ENCODE data around the gene RAMP1.
A peak's percentile ranks its signal among the peaks of the same experiment; 100 is the strongest.

Gene RAMP1

DNA sequence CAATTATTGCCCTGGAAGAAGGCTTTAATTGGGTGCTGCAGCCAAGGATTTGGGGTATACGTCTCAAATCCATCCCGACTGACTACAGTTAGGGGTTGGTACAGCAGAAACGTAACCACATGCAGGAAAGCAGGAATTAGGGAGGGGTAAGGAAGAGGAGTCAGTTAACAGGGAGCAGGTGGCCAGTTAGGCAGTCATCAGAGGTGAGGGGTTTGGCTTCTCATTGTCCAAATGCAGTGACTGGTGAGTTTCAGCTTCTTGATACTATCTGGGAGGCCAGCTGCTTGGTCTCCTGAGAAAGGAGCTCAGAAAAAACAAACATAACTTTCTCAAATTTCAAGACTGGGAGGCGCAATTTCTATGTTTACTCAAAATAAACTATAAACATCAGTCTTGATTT is 68.6 kb downstream of the RAMP1 start:
- DNase-seq (ENCODE audit: low read depth): no peak
- no peak overlapping the region for H3K4me3 ChIP-seq (ENCODE audit: low read length)
- TF ChIP-seq, protein P1, sequence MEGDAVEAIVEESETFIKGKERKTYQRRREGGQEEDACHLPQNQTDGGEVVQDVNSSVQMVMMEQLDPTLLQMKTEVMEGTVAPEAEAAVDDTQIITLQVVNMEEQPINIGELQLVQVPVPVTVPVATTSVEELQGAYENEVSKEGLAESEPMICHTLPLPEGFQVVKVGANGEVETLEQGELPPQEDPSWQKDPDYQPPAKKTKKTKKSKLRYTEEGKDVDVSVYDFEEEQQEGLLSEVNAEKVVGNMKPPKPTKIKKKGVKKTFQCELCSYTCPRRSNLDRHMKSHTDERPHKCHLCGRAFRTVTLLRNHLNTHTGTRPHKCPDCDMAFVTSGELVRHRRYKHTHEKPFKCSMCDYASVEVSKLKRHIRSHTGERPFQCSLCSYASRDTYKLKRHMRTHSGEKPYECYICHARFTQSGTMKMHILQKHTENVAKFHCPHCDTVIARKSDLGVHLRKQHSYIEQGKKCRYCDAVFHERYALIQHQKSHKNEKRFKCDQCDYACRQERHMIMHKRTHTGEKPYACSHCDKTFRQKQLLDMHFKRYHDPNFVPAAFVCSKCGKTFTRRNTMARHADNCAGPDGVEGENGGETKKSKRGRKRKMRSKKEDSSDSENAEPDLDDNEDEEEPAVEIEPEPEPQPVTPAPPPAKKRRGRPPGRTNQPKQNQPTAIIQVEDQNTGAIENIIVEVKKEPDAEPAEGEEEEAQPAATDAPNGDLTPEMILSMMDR (IDR thresholded peaks at IDR 0.05; ENCODE audit: insufficient read depth, low read depth, low read length, missing control alignments): no peak

DNA sequence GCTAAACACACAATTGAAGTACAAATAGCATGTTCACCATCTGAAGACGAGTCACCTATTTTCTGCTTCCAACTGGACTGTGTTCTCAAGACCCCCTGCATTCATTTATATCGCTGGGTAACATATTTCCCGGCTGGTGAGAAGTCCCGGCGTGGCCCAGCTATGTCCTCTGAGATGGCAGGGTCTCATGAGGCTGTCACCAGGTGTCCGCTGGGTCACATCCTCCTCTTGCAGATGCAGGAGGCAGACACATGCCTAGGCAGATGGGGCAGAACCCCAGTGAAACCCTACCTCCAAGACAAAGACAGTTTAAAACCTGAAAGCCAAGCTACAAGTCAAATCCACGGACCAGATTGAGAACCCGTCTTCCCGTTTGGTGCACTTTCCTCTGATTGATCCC is 70.6 kb downstream of the RAMP1 start:
- H3K4me3 ChIP-seq (ENCODE audit: low read length): no peak overlapping the region
- TF ChIP-seq, protein P1 (IDR thresholded peaks at IDR 0.05; ENCODE audit: insufficient read depth, low read depth, low read length, missing control alignments): no peak
- DNase-seq (ENCODE audit: low read depth): no peak

DNA sequence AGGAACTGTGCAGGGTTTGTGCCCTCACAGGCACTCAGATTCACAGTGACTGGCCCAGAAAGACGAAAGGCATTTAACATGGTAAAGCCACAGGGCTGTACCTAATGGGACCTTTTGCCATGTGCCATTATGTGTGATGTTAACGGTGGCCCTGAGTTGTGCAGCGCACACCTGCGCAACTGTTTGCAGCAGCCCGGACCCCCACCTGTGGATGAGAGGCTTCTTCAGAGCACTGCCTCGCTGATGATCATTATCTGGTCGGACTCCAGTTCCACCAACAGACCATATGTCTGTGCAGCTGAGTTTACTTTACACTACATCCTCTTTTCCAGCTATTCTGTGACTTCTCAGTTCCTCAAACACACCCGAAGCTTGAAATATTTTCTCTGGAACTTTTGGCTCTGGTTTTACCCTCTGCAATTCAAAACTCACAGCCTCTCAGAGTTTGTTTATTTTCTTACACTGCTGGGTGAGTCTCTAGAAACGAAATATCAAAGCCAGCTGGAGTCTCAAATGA is 71.8 kb downstream of the RAMP1 start:
- DNase-seq (ENCODE audit: low read depth): no peak
- no peak overlapping the region for H3K4me3 ChIP-seq (ENCODE audit: low read length)

DNA sequence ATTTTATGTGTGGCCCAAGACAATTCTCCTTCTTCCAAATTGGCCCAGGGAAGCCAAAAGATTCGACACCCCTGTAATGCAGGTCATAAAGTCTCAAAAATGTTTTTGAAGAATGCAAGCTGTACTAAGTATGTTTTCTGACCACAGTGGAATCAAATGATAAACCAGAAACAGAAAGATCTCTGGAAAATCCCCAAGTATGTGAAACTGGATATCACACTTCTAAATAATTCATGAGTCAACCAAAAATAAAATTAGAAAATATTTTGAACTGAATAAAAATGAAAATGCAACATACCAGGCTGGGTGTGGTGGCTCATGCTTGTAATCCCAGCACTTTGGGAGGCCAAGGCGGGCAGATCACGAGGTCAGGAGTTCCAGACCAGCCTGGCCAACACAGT is 73.3 kb downstream of the RAMP1 start:
- DNase-seq (ENCODE audit: low read depth): no peak
- TF ChIP-seq, protein P1 (IDR thresholded peaks at IDR 0.05; ENCODE audit: insufficient read depth, low read depth, low read length, missing control alignments): no peak
- no peak overlapping the region for H3K4me3 ChIP-seq (ENCODE audit: low read length)

More for the DNA sequence above, 71.8 kb downstream of the RAMP1 start:
- TF ChIP-seq, protein P1 (IDR thresholded peaks at IDR 0.05; ENCODE audit: insufficient read depth, low read depth, low read length, missing control alignments): no peak

DNA sequence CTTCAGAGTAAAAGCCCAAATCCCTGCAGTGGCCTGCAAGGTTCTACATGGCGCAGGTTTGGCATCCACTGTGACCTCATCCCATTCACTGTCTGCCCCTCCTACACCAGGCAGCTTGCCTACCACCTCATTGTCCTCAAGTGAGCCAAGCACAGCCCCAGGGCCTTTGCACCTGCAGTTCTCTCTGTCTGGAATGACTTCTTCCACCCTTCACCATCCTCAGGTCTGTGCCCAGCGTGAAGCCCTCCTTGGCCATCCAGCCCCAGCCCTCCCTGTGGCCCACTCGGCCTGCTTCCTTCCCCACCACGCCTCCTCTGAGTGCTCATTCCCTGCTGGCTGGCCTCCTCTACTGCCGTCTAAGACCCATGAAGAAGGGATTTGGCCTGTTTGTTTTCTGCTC is 74.8 kb downstream of the RAMP1 start:
- no peak for DNase-seq (ENCODE audit: low read depth)
- TF ChIP-seq, protein P1 (IDR thresholded peaks at IDR 0.05; ENCODE audit: insufficient read depth, low read depth, low read length, missing control alignments): no peak
- H3K4me3 ChIP-seq (ENCODE audit: low read length): no peak overlapping the region

DNA sequence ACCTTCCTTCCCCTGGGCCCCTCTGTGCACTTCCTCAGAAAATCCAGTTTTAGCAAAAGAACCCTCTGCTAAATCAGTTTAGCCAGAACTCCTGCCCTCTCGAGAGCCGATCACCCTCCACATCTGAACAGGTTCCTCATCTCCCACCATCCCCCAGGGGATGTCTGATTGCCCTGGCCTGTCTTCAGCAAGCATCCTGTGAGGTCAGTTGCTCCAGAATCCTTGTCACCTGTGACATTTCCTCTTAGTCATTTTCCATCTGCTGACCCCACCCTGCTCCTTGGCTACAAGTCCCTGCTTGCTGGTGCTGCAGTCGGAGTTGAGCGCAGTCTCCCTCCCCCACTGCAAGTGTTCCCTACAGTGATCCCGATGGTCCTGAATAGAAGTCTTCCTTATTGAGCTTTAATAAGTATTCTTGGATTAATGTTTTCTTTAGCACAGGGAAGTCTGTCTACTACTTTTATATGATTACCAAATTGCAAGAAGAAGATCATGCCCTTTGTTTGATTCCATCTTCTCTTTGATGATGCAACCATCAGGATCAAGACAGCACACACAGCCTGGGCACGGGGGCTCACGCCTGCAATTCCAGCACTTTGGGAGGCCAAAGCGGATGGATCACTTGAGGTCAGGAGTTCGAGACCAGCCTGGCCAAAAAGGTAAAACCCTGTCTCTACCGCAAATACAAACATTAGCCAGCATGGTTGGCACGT is 76.5 kb downstream of the RAMP1 start:
- TF ChIP-seq, protein P1 (IDR thresholded peaks at IDR 0.05; ENCODE audit: insufficient read depth, low read depth, low read length, missing control alignments): no peak
- H3K4me3 ChIP-seq (ENCODE audit: low read length): no peak overlapping the region
- peak; percentile 89 for DNase-seq (ENCODE audit: low read depth)

DNA sequence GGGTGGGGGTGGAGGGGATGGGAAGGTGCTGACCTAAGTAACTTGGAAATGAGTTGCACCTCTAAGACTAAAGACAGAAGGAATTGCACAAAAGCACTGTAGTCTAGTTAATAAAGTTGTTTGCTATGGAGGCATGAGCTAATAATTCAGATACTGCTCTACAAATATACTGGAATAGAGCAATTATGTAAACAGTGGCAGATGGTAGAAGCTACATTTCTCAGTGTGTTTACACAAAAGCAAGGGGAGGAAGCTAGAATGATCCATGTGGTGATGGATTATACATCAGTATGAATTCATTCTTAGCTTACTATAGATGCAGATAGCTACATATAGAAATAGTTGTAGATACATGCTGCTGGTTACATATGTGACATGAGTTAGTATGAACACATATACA is 79.8 kb downstream of the RAMP1 start:
- no peak for DNase-seq (ENCODE audit: low read depth)
- H3K4me3 ChIP-seq (ENCODE audit: low read length): no peak overlapping the region
- TF ChIP-seq, protein P1 (IDR thresholded peaks at IDR 0.05; ENCODE audit: insufficient read depth, low read depth, low read length, missing control alignments): no peak

All from epithelial cell of esophagus (primary cell).